Keratinocyte (primary cell): Measurements from ENCODE around the gene PHRF1.

Experiments
- EZH2 ChIP-seq: IDR thresholded peaks from one replicate; pipeline ENCODE4 v1.6.1; 2012; ENCODE audit warnings: inconsistent platforms, mild to moderate bottlenecking, low read length, moderate library complexity
- TF ChIP-seq, protein P1 (sequence below), 3 experiments: IDR thresholded peaks in 1 of 3; conservative IDR thresholded peaks in 1 of 3; optimal IDR thresholded peaks in 1 of 3; 2 replicates in 2 of 3; 3 replicates in 1 of 3; pipeline versions ENCODE3 to v1.5.1; 2011; ENCODE audit warnings: low read length in 3 of 3, mild to moderate bottlenecking in 3 of 3, moderate library complexity in 2 of 3, control low read depth in 1 of 3, inconsistent platforms in 1 of 3; ENCODE audit not compliant: insufficient read depth in 2 of 3; ENCODE audit errors: extremely low read depth in 1 of 3

DNA sequence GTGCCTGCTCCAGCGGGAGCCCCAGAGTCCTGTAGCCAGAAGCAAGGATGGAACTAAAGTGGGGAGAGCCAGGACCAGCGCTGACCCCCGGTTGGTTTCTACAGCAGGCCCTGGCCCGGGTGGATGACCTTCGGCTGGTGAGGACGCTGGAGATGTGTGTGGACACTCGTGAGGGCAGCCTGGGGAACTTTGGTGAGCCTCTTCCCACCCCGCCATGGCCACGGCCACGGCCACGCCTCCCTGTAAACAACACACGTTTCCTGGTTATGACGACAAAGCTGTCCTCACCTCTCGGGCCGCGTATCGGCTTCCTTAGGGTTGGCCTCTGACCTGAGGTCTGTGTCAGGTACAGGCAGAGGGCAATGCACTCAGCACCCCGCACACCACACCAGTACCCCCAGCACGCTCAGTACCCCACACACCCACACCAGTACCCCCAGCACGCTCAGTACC lies 34.8 kb upstream of the PHRF1 start:
- no peak for TF ChIP-seq EZH2
- TF ChIP-seq, protein P1, sequence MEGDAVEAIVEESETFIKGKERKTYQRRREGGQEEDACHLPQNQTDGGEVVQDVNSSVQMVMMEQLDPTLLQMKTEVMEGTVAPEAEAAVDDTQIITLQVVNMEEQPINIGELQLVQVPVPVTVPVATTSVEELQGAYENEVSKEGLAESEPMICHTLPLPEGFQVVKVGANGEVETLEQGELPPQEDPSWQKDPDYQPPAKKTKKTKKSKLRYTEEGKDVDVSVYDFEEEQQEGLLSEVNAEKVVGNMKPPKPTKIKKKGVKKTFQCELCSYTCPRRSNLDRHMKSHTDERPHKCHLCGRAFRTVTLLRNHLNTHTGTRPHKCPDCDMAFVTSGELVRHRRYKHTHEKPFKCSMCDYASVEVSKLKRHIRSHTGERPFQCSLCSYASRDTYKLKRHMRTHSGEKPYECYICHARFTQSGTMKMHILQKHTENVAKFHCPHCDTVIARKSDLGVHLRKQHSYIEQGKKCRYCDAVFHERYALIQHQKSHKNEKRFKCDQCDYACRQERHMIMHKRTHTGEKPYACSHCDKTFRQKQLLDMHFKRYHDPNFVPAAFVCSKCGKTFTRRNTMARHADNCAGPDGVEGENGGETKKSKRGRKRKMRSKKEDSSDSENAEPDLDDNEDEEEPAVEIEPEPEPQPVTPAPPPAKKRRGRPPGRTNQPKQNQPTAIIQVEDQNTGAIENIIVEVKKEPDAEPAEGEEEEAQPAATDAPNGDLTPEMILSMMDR (optimal IDR thresholded peaks at IDR 0.05 in 1 of 3, IDR thresholded peaks at IDR 0.05 in 1 of 3, conservative IDR thresholded peaks at IDR 0.05 in 1 of 3; ENCODE audit: extremely low read depth in 1 of 3, insufficient read depth in 2 of 3, low read length in 3 of 3): no peak
